ENCODE results near the gene ABI3BP.
A peak's percentile ranks its signal among the peaks of the same experiment; 100 is the strongest.

The ABI3BP gene

DNA sequence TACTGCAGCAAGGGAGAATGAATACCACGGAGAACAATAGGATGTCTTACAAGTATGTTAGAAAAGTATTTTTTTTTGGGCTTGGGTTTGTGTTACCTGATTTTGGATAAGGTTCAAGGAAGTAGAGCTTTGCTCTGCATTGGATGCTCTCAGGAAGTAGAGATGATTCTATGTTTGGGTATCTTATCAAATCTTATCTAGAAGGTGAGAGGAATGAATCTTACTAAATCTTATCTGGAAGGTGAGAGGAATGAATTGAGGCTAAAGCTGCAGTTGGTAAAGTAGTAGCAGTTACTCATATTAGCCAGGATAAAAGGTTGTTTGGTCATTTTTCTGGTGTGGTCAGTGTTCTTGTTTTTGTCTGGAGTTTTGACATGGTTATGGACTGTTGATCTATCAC lies 266.5 kb downstream of the ABI3BP start:
- DNase-seq (ENCODE audit: low read depth in 2 of 2): no peak

DNA sequence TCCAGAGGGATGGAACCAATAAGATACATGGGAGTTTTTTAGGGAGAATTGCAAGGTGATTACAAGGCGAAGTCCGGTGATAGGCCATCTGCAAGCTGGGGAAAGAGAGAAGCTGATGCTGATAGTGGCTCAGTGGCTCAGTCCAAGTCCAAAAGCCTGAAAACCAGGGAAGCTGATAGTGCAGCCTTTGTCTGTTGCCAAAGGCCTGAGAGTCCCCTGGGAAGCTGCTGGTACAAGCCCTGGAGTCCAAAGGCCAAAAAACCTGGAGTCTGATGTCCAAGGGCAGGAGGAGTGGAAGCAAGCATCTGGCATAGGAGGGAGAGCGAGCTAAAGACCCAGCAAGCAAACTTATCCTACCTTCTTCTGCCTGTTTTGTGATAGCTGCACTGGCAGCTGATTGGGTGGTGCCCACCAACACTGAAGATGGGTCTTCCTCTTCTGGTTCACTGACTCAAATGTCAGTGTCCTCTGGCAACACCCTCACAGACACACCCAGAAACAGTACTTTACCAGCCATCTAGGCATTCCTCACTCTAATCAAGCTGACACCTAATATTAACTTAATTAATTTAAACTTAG lies 267.2 kb downstream of the ABI3BP start:
- no peak for DNase-seq (ENCODE audit: low read depth in 2 of 2)

DNA sequence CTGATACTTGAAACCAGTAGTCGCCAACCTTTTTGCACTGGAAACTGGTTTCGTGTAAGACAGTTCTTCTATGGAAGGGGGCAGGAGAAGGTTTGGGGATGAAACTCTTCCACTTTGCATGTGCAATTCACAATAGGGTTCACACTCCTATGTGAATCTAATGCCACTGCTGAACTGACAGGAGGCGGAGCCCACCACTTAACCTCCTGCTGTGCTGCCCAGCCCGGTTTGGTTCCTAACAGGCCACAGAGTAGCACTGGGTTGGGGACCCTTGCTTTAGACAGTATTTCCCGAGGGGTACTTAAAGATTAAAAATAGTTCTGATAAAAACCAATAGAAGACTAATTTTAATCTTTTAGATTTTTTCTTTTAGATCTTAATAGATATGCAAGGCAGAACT lies 272.8 kb downstream of the ABI3BP start:
- DNase-seq (ENCODE audit: low read depth in 2 of 2): no peak

DNA sequence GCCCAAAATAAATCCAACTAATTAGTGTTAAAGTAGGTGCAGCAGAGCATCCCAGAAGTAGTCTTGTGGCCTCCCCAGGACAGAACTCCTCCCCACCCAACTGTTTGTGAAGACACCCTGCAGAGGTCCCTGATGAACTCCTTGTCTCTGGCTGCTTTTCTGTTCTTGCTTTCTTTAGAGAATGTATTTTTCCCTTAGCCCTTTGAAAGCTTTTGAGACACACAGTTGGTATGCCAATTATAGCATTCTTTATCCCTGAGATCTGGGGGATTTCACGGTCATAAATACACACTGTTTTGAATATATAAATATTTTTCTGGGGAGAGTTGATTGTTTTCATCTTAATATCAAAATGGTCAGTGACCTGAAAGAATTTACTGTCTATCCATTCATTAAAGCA lies 274.1 kb downstream of the ABI3BP start:
- no peak for DNase-seq (ENCODE audit: low read depth in 2 of 2)

DNA sequence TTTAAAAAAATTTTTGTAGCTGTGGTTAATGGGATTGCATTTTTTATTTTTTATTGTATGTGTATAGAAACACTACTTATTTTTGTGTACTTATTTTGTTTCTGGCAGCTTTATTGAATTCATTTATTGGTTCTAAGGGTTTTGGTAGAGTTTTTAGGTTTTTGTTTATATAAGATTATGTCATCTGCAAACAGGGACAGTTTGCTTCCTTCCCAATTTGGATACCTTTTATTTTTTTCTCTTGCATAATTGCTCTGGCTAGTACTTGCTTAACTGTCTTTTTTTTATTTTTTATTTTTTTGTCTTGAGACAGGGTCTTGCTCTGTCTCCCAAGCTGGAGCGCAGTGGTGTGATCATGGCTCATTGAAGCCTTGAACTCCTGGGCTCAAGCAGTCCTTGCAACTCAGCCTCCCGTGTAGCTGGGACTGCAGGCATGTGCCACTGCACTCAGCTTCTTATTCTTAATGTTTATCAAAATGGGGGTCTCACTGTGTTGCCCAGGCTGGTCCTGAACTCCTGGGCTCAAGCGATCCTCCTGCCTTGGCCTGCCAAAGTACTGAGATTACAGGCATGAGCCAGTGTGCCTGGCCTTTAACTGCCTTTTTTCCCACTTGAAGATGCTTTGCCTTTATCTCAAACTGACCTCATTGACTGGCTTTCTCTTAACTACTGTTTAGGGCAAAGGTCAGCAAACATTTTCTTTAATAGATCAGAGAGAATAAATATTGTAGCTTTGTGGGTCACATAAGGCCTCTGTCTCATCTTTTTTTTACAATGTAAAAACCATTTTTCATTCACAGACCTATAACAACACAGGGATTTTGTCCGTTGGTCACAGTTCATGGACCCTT lies 275.4 kb downstream of the ABI3BP start:
- no peak for DNase-seq (ENCODE audit: low read depth in 2 of 2)

DNA sequence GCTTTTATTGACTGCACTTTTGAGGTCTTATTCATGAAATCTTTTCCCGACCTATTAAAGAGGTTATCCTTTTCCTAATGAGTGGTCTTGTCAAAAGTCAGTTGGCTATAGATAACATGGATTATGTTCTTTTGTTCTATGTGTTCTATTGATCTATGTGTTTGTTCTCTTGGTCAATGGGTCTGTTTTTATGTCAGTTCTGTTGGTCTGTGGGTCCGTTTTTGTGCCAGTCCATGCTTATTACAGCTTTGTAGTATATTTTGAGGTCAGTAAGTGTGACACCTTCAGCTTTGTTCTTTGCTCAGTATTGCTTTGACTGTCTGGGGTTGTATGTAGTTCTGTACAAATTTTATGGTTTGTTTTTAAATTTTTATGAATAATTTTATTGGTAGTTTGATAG lies 276.2 kb downstream of the ABI3BP start:
- DNase-seq (ENCODE audit: low read depth in 2 of 2): no peak

DNA sequence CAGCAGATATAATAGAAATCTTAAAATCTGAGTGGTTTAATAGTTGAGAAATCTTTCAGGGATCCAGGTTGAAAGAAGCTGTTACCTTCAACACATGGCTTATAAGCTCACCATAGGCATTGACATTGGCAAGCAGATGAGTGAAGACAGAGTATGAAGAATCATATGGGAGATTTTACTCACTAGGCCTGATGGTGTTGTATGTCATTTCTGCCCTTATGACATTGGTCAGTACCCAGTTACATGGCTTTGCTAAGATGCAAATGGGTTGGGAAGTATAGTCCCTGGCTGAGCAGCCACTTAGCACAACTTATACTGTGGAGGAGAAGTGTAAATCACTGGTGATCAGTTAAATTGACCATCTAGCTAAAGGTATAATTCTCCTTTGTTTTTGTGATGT lies 278.0 kb downstream of the ABI3BP start:
- DNase-seq (ENCODE audit: low read depth in 2 of 2): no peak

DNA sequence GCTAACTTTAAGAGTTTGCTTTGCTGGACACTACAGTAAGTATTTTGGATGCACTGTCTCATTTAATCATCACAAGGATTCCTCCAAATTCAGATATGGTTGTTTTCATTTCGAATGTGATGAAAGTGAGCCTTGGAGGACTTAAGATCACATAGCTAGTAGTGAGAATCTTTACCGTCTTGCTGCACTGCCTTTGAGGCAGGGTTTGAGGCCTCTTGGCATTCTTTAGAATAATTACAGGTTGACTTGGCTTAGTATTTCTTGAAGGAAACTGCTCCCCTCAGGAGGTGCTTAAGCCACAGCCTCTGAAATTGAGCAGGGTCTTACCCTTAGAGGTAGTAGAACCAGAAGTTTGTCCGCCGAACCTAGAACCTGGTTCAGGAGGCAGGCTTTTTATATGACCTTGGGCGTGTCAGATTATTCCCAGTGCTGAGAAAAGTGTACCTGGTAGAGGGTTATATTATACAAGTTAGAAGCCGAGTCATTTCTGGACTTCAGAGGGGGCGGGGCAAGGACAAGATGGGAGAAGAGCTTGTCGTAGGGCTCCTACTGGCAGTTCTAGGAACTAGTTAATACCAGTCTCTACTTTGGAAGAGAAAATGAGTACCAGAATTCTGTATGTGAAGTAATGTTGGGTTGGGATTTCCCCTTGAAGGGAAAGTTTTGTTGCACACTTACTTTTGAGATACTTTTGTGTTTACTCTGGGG lies 282.8 kb downstream of the ABI3BP start:
- DNase-seq (ENCODE audit: low read depth in 2 of 2): peak; percentile 26 to 31

DNA sequence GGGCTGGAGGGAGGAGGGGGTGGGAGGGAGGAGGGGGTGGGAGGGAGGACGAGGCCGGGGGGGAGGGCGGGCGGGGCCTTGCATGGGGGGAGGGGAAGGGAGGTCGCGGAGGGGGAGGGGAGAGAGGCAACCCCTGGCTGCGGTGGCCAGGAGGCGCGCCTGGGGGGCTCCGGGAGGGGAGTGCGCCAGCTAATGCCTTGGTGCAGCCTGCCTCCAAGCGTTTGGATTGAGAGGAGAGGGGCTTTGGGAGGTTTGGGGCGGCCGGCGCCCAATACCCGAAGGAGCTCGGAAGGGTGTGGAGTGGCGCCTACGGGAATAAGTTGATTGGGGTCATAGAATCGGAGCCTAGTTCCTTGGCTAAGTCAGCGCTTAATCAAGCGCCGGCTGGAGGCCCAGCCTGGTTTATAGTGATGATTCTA lies 283.4 kb downstream of the ABI3BP start:
- DNase-seq (ENCODE audit: low read depth in 2 of 2): no peak

DNA sequence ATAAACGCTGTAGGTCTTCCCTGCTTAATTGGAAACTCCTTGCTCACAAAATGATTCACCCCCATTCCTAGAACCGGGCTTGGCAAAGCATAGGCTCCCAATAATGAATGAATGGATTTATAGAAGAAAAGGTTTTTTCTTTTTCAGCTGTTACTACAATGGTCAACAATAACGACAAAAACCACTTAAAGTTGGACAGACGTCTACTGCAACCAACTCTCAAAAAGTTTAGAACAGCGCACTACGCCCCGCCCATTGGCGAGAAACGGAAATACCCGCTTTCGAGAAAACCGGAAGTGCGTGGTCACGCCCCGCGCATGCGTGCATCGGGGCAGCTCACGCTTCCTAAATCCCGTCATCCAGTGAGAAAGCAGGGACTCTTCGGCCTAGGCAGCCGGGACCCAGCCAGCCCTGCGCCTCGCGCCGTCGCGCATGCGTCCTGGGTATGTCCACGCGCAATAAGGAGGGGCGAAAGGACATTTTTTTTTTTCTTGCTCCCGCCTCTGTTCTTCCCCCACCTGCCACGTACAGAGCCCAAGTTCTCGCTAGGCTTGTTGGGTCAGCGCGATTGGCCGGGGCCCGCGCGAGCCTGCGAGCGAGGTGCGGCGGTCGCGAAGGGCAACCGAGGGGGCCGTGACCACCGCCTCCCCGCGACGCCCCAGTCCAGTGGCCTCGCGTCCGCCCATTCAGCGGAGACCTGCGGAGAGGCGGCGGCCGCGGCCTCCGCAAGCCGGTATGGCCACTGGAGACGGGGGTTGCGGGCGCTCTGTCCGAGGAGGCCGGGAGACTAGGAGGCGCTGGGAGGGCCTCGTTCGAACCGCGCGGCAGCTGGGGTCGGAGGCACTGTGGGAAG lies 284.0 kb downstream of the ABI3BP start, which contains the start of gene TFG:
Gene TFG, plus strand, starts transcription at position 506 of the 853 bp plus-strand sequence. CDS start 4,192 bp downstream, outside the sequence.
- DNase-seq (ENCODE audit: low read depth in 2 of 2): peak; percentile 99

DNA sequence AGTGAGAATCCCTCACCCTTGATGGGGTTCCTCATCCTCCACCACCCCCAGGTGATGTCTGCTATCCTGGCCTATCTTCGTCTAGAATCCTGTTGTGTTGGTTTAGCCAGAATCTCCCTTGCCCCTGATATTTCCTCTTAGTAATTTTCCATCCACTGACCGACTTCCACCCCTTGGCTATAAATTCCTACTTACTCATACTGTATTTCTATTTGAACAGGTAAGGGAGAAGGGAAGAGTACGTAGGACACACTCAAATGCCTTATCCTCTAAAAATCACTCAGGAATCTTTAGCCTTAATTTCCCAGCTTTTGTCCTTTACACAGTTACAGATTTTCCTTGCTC lies 284.6 kb downstream of the ABI3BP start:
- no peak for DNase-seq (ENCODE audit: low read depth in 2 of 2)

DNA sequence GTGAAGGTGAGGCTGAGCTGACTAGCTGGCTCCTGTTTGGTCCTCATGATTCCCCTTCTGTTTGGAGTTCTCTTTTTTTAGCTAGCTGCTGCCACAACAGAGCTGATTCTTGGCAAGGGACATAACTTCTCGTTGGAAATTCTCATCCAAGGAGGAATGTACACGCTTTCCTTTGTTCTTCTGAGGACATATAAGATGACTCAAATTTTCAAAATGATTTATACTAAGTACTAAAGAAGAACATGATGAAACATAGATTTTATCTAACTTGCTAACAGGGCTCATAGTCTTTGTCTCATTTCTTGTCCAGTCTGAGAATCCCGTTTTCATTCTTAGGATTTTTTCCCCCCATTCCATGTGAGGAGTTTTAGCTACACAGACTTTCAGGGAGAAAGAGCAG lies 286.9 kb downstream of the ABI3BP start:
- peak in 1 of 2 experiments; percentile 28 for DNase-seq (ENCODE audit: low read depth in 2 of 2)

DNA sequence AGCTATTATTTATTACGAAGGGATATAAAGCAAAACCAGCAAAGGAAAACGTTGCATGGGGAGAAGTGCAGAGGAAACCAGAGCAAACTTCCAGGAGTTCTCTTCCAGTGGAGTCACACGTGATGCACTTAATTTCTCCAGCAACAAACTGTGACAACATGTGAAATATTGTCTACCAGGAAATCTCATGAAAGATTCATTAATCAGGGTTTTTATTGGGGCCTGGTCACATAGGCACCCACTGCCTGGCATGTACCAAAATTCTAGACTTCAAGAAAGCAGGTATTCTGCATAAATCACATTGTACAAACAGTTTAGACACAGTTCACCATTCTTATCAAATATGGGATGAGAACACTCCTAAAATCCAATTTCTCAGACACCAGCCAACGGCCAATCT lies 289.4 kb downstream of the ABI3BP start:
- DNase-seq (ENCODE audit: low read depth in 2 of 2): no peak

DNA sequence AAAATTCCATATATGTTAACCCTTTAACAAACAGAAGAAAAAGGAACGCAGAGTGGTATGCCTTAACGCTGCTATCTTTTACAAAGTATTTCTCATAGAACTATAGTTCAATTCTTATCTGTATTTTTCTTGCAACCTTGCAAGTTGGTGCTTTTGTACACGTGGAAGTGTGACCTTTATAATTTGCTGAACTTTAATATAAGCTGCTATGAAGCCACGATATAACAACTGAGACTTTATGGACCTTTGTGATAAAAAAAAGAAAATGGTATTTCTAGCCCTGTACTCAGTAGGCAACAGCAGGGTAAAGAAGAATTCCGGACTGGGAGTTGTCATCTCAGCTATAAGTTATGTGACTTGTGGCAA lies 290.3 kb downstream of the ABI3BP start:
- DNase-seq (ENCODE audit: low read depth in 2 of 2): no peak

DNA sequence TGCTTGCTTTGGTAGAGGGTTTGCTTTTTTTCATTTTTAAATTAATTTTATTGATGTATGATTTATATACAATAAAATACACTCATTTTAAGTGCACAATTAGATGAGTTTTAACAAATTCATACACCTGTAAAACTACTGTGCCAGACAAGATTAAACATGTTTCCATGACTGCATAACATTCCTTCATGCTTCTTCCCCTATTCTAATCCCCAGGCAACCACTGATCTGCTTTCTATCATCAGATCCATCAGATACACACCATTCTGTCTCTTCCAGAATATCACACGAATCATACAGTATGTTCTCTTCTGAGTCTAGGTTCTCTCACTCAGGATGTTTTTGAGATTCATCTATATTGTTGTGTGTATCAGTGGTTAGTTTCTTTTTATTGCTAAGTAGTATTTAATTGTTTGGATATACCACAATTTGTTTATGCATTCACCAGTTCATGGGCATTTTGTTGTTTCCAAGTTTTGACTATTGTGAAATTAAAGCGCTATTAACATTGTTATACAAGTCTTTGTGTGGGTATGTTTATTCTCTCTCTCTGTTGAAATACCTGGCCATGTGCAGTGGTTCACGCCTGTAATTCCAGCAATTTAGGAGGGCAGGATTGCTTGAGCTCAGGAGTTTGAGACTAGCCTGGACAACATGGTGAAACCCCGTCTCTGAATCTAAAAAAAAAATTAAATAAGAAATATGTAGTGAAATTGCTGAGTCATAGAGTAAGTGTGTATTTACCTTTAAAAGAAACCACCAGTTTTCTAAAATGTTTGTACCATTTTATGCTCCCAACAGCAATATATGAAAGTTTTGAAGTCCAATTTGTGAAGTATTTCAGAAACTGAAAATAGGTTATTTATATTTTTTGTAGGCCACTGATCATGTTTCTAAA lies 290.9 kb downstream of the ABI3BP start:
- no peak for DNase-seq (ENCODE audit: low read depth in 2 of 2)

DNA sequence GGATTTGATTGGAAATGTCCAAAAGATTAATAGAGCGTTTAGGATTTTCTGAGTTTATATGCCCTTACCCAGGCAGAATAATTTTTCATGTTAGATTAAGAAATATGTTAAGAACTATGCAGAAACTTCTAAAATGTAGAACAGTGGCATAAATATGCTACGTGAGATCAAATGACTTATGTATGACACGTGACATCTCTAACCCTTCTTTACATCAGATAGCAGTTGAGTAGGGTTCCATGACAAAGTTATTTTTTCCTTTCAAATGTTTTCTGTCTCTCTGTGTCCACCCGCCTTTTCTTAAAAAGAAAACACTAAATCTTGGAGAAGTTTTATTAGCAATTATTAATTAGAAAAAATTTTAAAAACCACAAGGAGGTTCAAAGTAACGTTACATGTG lies 292.5 kb downstream of the ABI3BP start:
- DNase-seq (ENCODE audit: low read depth in 2 of 2): no peak

Measured in fibroblast of skin of left biceps (primary cell).